AG09309 (cell line): ENCODE measurements around the gene CFAP410.

Experiments used
- DNase-seq: peaks from one replicate; pipeline ENCODE4 v3.0.0-alpha.2; 2010; ENCODE audit warnings: low read depth
- H3K4me3 ChIP-seq: 2 replicates; pipeline ENCODE4 v1.5.1; 2011; ENCODE audit warnings: mild to moderate bottlenecking, low read depth, low read length, moderate library complexity; ENCODE audit not compliant: control insufficient read depth
- CTCF ChIP-seq: IDR thresholded peaks from 2 replicates; pipeline ENCODE4 v1.5.1; 2011; ENCODE audit warnings: mild to moderate bottlenecking, low read depth, low read length, inconsistent platforms; ENCODE audit not compliant: insufficient read depth, control insufficient read depth; ENCODE audit errors: missing control alignments

Gene CFAP410

DNA sequence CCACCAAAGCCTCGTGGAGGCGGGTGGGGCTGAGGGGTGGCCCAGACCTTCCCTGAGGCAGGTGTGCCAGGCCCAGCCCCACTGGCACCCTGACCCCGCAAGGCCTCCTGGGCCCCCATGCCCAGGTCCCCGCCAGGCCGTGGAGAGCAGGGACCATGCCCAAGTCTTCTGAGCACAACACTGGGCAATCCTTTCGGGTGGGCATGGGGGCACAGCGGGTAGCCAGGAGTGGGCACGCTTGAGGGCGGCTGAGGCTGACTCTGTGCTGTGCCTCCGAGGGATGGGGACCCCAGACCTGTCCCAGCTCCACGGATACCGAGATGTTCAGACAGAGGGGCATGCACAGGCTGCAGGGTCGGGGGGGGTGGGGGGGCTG, 12.9 kb downstream of the CFAP410 start:
- DNase-seq, result no peak
- no peak for TF ChIP-seq CTCF
- no peak overlapping the region for H3K4me3 ChIP-seq

- no peak for DNase-seq
- TF ChIP-seq CTCF, result no peak
- H3K4me3 ChIP-seq, result no peak overlapping the region
These were observed 13.6 kb downstream of the CFAP410 start for GRCh38 chr21:44325386-44326271.

DNA sequence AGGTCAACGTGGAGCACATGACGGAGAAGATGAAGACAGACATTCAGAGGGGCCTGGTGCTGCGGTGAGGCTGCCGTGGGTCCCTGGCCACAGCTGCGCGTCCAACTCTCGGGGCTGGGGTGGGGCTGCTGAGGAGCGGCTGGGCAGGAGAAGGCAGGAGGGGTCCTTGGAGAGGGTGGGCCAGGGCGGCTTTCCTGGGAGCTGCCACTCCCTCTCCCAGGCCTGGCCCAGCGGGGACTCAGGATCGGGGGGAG, 14.4 kb downstream of the CFAP410 start:
- DNase-seq, result no peak
- H3K4me3 ChIP-seq, result no peak overlapping the region
- no peak for TF ChIP-seq CTCF

GRCh38 chr21:44324106-44324853, 14.9 kb downstream of the CFAP410 start:
- no peak for DNase-seq
- no peak overlapping the region for H3K4me3 ChIP-seq
- TF ChIP-seq CTCF, result no peak

DNA sequence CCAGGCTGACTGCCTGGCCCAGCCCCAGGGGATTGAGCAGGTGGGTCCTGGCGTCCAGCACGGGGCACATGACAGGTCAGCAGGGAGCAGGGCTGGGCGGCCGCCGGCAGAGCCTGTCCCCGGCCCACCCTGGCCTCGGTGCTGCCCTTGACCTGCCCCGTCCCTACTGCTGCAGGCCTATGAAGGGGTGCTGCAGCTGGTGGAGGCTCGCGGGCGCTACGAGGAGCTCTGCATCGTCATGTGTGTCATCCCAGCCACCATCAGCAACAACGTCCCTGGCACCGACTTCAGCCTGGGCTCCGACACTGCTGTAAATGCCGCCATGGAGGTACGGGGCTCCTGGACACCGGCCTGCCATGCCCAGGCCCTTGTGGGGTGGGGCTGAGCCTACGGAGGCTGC, 15.6 kb downstream of the CFAP410 start:
- no peak for TF ChIP-seq CTCF
- DNase-seq, result no peak
- H3K4me3 ChIP-seq, result no peak overlapping the region

DNA sequence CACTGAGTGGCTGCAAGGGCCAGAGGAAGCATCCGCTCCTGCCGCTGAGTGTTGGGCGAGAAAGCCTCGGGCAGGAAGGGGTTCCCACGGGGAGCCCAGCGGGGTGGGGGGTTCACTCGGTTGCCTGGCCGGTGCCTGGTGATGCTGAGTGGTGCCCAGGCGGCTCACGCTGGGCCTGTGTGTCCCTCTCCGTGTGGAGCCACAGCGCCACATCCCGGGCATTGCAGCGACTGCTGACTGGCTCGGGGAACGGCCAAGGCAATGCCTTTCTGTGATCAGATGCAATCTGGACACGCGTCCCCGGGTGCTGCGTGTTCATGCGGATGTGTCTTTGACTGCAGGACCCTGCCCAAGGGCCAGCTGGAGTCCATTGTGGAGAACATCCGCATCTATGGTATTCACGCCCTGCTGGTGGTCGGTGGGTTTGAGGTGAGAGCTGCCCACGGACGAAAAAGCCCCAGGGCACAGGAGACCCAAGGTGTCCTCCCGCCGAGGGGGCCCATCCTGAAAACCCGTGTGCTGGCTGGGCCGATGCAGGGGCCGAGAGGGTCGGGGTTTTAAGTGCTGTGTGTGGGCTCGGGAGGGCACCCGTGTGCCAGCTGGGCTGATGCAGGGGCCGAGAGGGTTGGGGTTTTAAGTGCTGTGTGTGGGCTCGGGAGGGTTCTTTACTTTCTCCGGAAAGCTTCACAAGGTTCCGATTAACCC, 16.4 kb downstream of the CFAP410 start:
- no peak overlapping the region for H3K4me3 ChIP-seq
- TF ChIP-seq CTCF, result no peak
- no peak for DNase-seq
